ENCODE measurements around the gene GSK3B.

Gene GSK3B

GRCh38 chr3:119872773-119873172 lies 221.5 kb downstream of the GSK3B start:
- Histone ChIP-seq H3K9ac (ENCODE audit: low read depth, low read length) (no peak overlapping the region), H4K20me1 (ENCODE audit: insufficient read depth, low read length) (no peaks in the 10 kb centered on the region), H3K9me3 (ENCODE audit: insufficient read depth, low read length, severe bottlenecking) (no peaks in the 10 kb centered on the region), H2AFZ (ENCODE audit: low read depth, low read length) (no peak overlapping the region), H3K79me2 (ENCODE audit: insufficient read depth, low read length) (no peaks in the 10 kb centered on the region), H3K4me2 (ENCODE audit: insufficient read depth, low read length) (no peak overlapping the region), H3K4me1 (ENCODE audit: insufficient read depth, low read length) (peaks cover 4% of the 10 kb centered on the region; the same call in 1 of the 2 replicates), H3K27me3 (ENCODE audit: insufficient read depth, low read length, poor library complexity) (no peaks in the 10 kb centered on the region), H3K4me3 (ENCODE audit: low read depth in 1 of 2, low read length in 2 of 2) (no peak overlapping the region), H3K27ac (ENCODE audit: low read length) (no peak overlapping the region; the same call in 1 of the 2 replicates), H3K36me3 (ENCODE audit: insufficient read depth, low read length) (peaks cover 24% of the 10 kb centered on the region; the same call in 1 of the 2 replicates)
- ATAC-seq (ENCODE audit: insufficient read depth, low read depth) (peak; percentile 40; the same call in 1 of the 3 replicates), DNase-seq (no peak)
- TF ChIP-seq EZH2 (IDR thresholded peaks at IDR 0.05; ENCODE audit: borderline replicate concordance, low read depth, low read length, severe bottlenecking) (no peak), CTCF (IDR thresholded peaks at IDR 0.05; ENCODE audit: borderline replicate concordance, extremely low read depth, low read length, poor library complexity, severe bottlenecking) (no peak)

- peaks cover 4% of the 10 kb centered on the region; the same call in 1 of the 2 replicates for H3K4me1 ChIP-seq (ENCODE audit: insufficient read depth, low read length)
- no peak overlapping the region for H2AFZ ChIP-seq (ENCODE audit: low read depth, low read length)
- no peaks in the 10 kb centered on the region for H3K9me3 ChIP-seq (ENCODE audit: insufficient read depth, low read length, severe bottlenecking)
- peaks cover 23% of the 10 kb centered on the region for H3K36me3 ChIP-seq (ENCODE audit: insufficient read depth, low read length)
- H4K20me1 ChIP-seq (ENCODE audit: insufficient read depth, low read length) = no peaks in the 10 kb centered on the region
- no peak overlapping the region for H3K4me2 ChIP-seq (ENCODE audit: insufficient read depth, low read length)
- no peak for TF ChIP-seq EZH2 (IDR thresholded peaks at IDR 0.05; ENCODE audit: borderline replicate concordance, low read depth, low read length, severe bottlenecking)
- TF ChIP-seq CTCF (IDR thresholded peaks at IDR 0.05; ENCODE audit: borderline replicate concordance, extremely low read depth, low read length, poor library complexity, severe bottlenecking) = no peak
- H3K27me3 ChIP-seq (ENCODE audit: insufficient read depth, low read length, poor library complexity) = no peaks in the 10 kb centered on the region
- H3K79me2 ChIP-seq (ENCODE audit: insufficient read depth, low read length) = no peaks in the 10 kb centered on the region
- no peak overlapping the region for H3K9ac ChIP-seq (ENCODE audit: low read depth, low read length)
- no peak overlapping the region for H3K27ac ChIP-seq (ENCODE audit: low read length)
- no peak overlapping the region for H3K4me3 ChIP-seq (ENCODE audit: low read depth in 1 of 2, low read length in 2 of 2)
- no peak for DNase-seq
- no peak for ATAC-seq (ENCODE audit: insufficient read depth, low read depth)
These were observed 222.7 kb downstream of the GSK3B start for GRCh38 chr3:119871571-119871970.

GRCh38 chr3:119870512-119870911 lies 223.7 kb downstream of the GSK3B start:
- H3K79me2 ChIP-seq (ENCODE audit: insufficient read depth, low read length) = no peaks in the 10 kb centered on the region
- no peak overlapping the region for H3K27ac ChIP-seq (ENCODE audit: low read length)
- H3K9me3 ChIP-seq (ENCODE audit: insufficient read depth, low read length, severe bottlenecking) = no peaks in the 10 kb centered on the region
- H4K20me1 ChIP-seq (ENCODE audit: insufficient read depth, low read length) = no peaks in the 10 kb centered on the region
- no peak overlapping the region for H3K4me3 ChIP-seq (ENCODE audit: low read depth in 1 of 2, low read length in 2 of 2)
- TF ChIP-seq CTCF (IDR thresholded peaks at IDR 0.05; ENCODE audit: borderline replicate concordance, extremely low read depth, low read length, poor library complexity, severe bottlenecking) (no peak), EZH2 (IDR thresholded peaks at IDR 0.05; ENCODE audit: borderline replicate concordance, low read depth, low read length, severe bottlenecking) (no peak)
- H3K27me3 ChIP-seq (ENCODE audit: insufficient read depth, low read length, poor library complexity) = no peaks in the 10 kb centered on the region
- H2AFZ ChIP-seq (ENCODE audit: low read depth, low read length) = no peak overlapping the region
- ATAC-seq (ENCODE audit: insufficient read depth, low read depth) (no peak), DNase-seq (no peak)
- no peak overlapping the region for H3K4me2 ChIP-seq (ENCODE audit: insufficient read depth, low read length)
- H3K36me3 ChIP-seq (ENCODE audit: insufficient read depth, low read length) = peaks cover 22% of the 10 kb centered on the region
- peaks cover 4% of the 10 kb centered on the region; the same call in 1 of the 2 replicates for H3K4me1 ChIP-seq (ENCODE audit: insufficient read depth, low read length)
- no peak overlapping the region for H3K9ac ChIP-seq (ENCODE audit: low read depth, low read length)

GRCh38 chr3:119864476-119864875 lies 229.8 kb downstream of the GSK3B start:
- no peak overlapping the region for H2AFZ ChIP-seq (ENCODE audit: low read depth, low read length)
- H3K9me3 ChIP-seq (ENCODE audit: insufficient read depth, low read length, severe bottlenecking) = no peaks in the 10 kb centered on the region
- H4K20me1 ChIP-seq (ENCODE audit: insufficient read depth, low read length) = no peaks in the 10 kb centered on the region
- no peaks in the 10 kb centered on the region for H3K4me1 ChIP-seq (ENCODE audit: insufficient read depth, low read length)
- DNase-seq = no peak
- ATAC-seq (ENCODE audit: insufficient read depth, low read depth) = no peak
- H3K36me3 ChIP-seq (ENCODE audit: insufficient read depth, low read length) = peaks cover 53% of the 10 kb centered on the region
- no peak overlapping the region for H3K27ac ChIP-seq (ENCODE audit: low read length)
- no peak overlapping the region for H3K9ac ChIP-seq (ENCODE audit: low read depth, low read length)
- H3K4me3 ChIP-seq (ENCODE audit: low read depth in 1 of 2, low read length in 2 of 2) = no peak overlapping the region
- H3K4me2 ChIP-seq (ENCODE audit: insufficient read depth, low read length) = no peak overlapping the region
- no peaks in the 10 kb centered on the region for H3K27me3 ChIP-seq (ENCODE audit: insufficient read depth, low read length, poor library complexity)
- TF ChIP-seq CTCF (IDR thresholded peaks at IDR 0.05; ENCODE audit: borderline replicate concordance, extremely low read depth, low read length, poor library complexity, severe bottlenecking) (no peak), EZH2 (IDR thresholded peaks at IDR 0.05; ENCODE audit: borderline replicate concordance, low read depth, low read length, severe bottlenecking) (no peak)
- H3K79me2 ChIP-seq (ENCODE audit: insufficient read depth, low read length) = no peaks in the 10 kb centered on the region

All from DND-41 (cell line).